ENCODE data around the gene RRP1. TPM values are rescaled to one million over a fixed set of nuclear protein-coding genes. Genes with fewer than 3 reads are reported as not detected.

The RRP1 gene
- total and polyA plus RNA-seq, 9 of the 15 experiments (the other 6 are each of a cell fraction or from before 2014, with no cell fraction given) = 0.89 to 105 (median 51.6) TPM

- Histone ChIP-seq H3K4me1 (replicated peaks in 1 of 2; ENCODE audit: control insufficient read depth in 2 of 2, insufficient read depth in 2 of 2, low read length in 2 of 2) (peaks cover 0 to 49% of the 10 kb centered on the region in 2 experiments; a peak in 1 of 5 replicates), H3K79me2 (ENCODE audit: control insufficient read depth, insufficient read depth, low read length) (no peaks in the 10 kb centered on the region), H3K9ac (ENCODE audit: insufficient read depth in 1 of 2, low read depth in 2 of 2, low read length in 2 of 2) (peak overlapping the region in 1 of 2 experiments; percentile 55; a peak in 1 of 4 replicates), H3K4me2 (ENCODE audit: insufficient read depth, low read length) (no peak overlapping the region), H3K4me3 (no peak overlapping the region), H3K27ac (ENCODE audit: extremely low read depth, low read depth, low read length) (no peak overlapping the region), H2AFZ (ENCODE audit: low read depth, low read length) (no peak overlapping the region), H3K9me3 (replicated peaks; ENCODE audit: control insufficient read depth, insufficient read depth, low read depth, low read length) (no peaks in the 10 kb centered on the region), H3K27me3 (ENCODE audit: control insufficient read depth in 2 of 2, insufficient read depth in 2 of 2, low read length in 2 of 2) (no peaks in the 10 kb centered on the region), H4K20me1 (replicated peaks; ENCODE audit: control insufficient read depth, insufficient read depth, low read length) (no peaks in the 10 kb centered on the region; the same call in 1 of the 2 replicates), H3K36me3 (ENCODE audit: control insufficient read depth, insufficient read depth, low read length) (peaks cover 94% of the 10 kb centered on the region; the same call in 2 of the 3 replicates), H3K9me1 (ENCODE audit: control insufficient read depth, insufficient read depth, low read length) (no peaks in the 10 kb centered on the region)
- POLR2A ChIA-PET = no interaction called here
- DNase-seq (ENCODE audit: extremely low read depth in 1 of 4, low spot score in 3 of 4) = no peak
- in situ Hi-C loops (cut with MboI) = no loop called here
- intact Hi-C loops (cut with micrococcal nuclease) = no loop called here
- 94% methylated on average over 16 of the region's 16 CpGs for WGBS (ENCODE audit: insufficient coverage, low coverage, missing lambda C conversion rate)
- CTCF ChIA-PET (ENCODE audit: low intra/inter-chr PET ratio) = no interaction called here
- no TSS peak for BruUV-seq (replicated peaks)
- FAIRE-seq = no peak
- no peak for ATAC-seq
- TF ChIP-seq RBM22 (IDR thresholded peaks at IDR 0.05; ENCODE audit: low read depth, low read length, poor library complexity, severe bottlenecking) (peak; percentile 54), POLR2G (IDR thresholded peaks at IDR 0.05; ENCODE audit: low read depth, low read length) (peak; percentile 46; the same call in 1 of the 2 replicates), SAFB2 (IDR thresholded peaks at IDR 0.05; ENCODE audit: borderline replicate concordance, low read depth, low read length, severe bottlenecking) (no peak)
Observed at GRCh38 chr21:43753439-43753799, 36.0 kb upstream of the RRP1 start.

GRCh38 chr21:43754948-43755781 lies 34.2 kb upstream of the RRP1 start:
- DNase-seq (ENCODE audit: extremely low read depth in 1 of 4, low spot score in 3 of 4) (peak in 1 of 4 experiments; percentile 60), ATAC-seq (peak; percentile 71), FAIRE-seq (no peak)
- Histone ChIP-seq H3K9me1 (ENCODE audit: control insufficient read depth, insufficient read depth, low read length) (no peaks in the 10 kb centered on the region), H3K9me3 (replicated peaks; ENCODE audit: control insufficient read depth, insufficient read depth, low read depth, low read length) (no peaks in the 10 kb centered on the region), H3K4me1 (replicated peaks in 1 of 2; ENCODE audit: control insufficient read depth in 2 of 2, insufficient read depth in 2 of 2, low read length in 2 of 2) (peaks cover 0 to 39% of the 10 kb centered on the region in 2 experiments; a peak in 1 of 5 replicates), H3K4me3 (no peak overlapping the region), H4K20me1 (replicated peaks; ENCODE audit: control insufficient read depth, insufficient read depth, low read length) (no peaks in the 10 kb centered on the region; the same call in 1 of the 2 replicates), H2AFZ (ENCODE audit: low read depth, low read length) (no peak overlapping the region), H3K27me3 (ENCODE audit: control insufficient read depth in 2 of 2, insufficient read depth in 2 of 2, low read length in 2 of 2) (no peaks in the 10 kb centered on the region), H3K36me3 (ENCODE audit: control insufficient read depth, insufficient read depth, low read length) (peaks cover 92% of the 10 kb centered on the region), H3K79me2 (ENCODE audit: control insufficient read depth, insufficient read depth, low read length) (no peaks in the 10 kb centered on the region), H3K9ac (ENCODE audit: insufficient read depth in 1 of 2, low read depth in 2 of 2, low read length in 2 of 2) (no peak overlapping the region; a peak in 1 of 4 replicates), H3K27ac (ENCODE audit: extremely low read depth, low read depth, low read length) (no peak overlapping the region), H3K4me2 (ENCODE audit: insufficient read depth, low read length) (no peak overlapping the region)
- intact Hi-C loops (cut with micrococcal nuclease) = no loop called here
- in situ Hi-C loops (cut with MboI) = no loop called here
- ChIA-PET POLR2A (interaction anchor here (1.1 kb wide), 1 partner anchor 55 kb away, joined by 3 read pairs; no protein-coding TSS in a partner anchor), CTCF (ENCODE audit: low intra/inter-chr PET ratio) (no interaction called here)
- BruUV-seq (replicated peaks) = no TSS peak
- WGBS (ENCODE audit: insufficient coverage, low coverage, missing lambda C conversion rate) = 91% methylated on average over 26 of the region's 26 CpGs
- TF ChIP-seq CREB1 (IDR thresholded peaks at IDR 0.05) (no peak), CREB1 (CRISPR knock-in tag; IDR thresholded peaks at IDR 0.05) (0 out of 2 replicates have a peak, but pooled peaks have one; percentile 5), ASH1L (IDR thresholded peaks at IDR 0.05; ENCODE audit: borderline replicate concordance, low read depth, partially characterized antibody) (peak; percentile 92), ZNF445 (CRISPR knock-in tag; IDR thresholded peaks at IDR 0.05; ENCODE audit: low read depth) (no peak), ATF1 (CRISPR knock-in tag; IDR thresholded peaks at IDR 0.05) (no peak), ATF1 (tag; IDR thresholded peaks at IDR 0.05) (peak; percentile 74; the same call in 1 of the 2 replicates), CUX1 (CRISPR knock-in tag; IDR thresholded peaks at IDR 0.05) (no peak)

Data from K562 (cell line).